CD14-positive monocyte (primary cell): ENCODE results near the gene SCAPER. TPM values are rescaled to one million over a fixed set of nuclear protein-coding genes. Genes with fewer than 3 reads are reported as not detected.

Source experiments
- DNase-seq, 3 donors: peaks; one replicate each; pipeline ENCODE4 v3.0.0-alpha.2; 2011 to 2022
- H2AFZ ChIP-seq: 2 replicates; pipeline ENCODE4 v1.6.0; 2012; ENCODE audit warnings: mild to moderate bottlenecking, low read depth, low read length, inconsistent platforms; ENCODE audit not compliant: insufficient read depth, poor library complexity, severe bottlenecking
- H3K27ac ChIP-seq, 2 donors: 1 replicate in 1 of 2; 2 replicates in 1 of 2; pipeline ENCODE4 v1.5.1; 2012 to 2013; ENCODE audit warnings: low read length in 2 of 2, control low read depth in 1 of 2, inconsistent platforms in 1 of 2, low read depth in 1 of 2, mild to moderate bottlenecking in 1 of 2
- H3K27me3 ChIP-seq, 2 donors: one replicate each; pipeline versions ENCODE4 v1.6.0 to v1.6.1; 2011 to 2013; ENCODE audit warnings: low read length in 2 of 2; ENCODE audit not compliant: control insufficient read depth in 2 of 2, insufficient read depth in 2 of 2
- H3K36me3 ChIP-seq, 2 donors: replicated peaks in 1 of 2; 1 replicate in 1 of 2; 2 replicates in 1 of 2; pipeline versions ENCODE4 v1.5.1 to v1.6.1; 2012 to 2013; ENCODE audit warnings: low read length in 2 of 2, control low read depth in 1 of 2, inconsistent platforms in 1 of 2, mild to moderate bottlenecking in 1 of 2; ENCODE audit not compliant: insufficient read depth in 2 of 2, control insufficient read depth in 1 of 2
- H3K4me1 ChIP-seq, 2 donors: 1 replicate in 1 of 2; 2 replicates in 1 of 2; pipeline versions ENCODE4 v1.5.1 to v1.6.1; 2012 to 2013; ENCODE audit warnings: low read length in 2 of 2, control low read depth in 1 of 2, inconsistent platforms in 1 of 2, mild to moderate bottlenecking in 1 of 2, moderate library complexity in 1 of 2; ENCODE audit not compliant: insufficient read depth in 2 of 2, control insufficient read depth in 1 of 2
- H3K4me2 ChIP-seq: replicated peaks from 2 replicates; pipeline ENCODE3; 2012; ENCODE audit warnings: low read length, moderate library complexity, mild to moderate bottlenecking; ENCODE audit not compliant: poor library complexity, severe bottlenecking; ENCODE audit errors: extremely low read depth
- H3K4me3 ChIP-seq, 3 experiments: fragments of 200-600 bp in 1 of 3; sonication (generic) in 1 of 3; replicated peaks in 1 of 3; 1 replicate in 2 of 3; 2 replicates in 1 of 3; pipeline ENCODE4 v1.5.1; 2011 to 2013; ENCODE audit warnings: low read length in 3 of 3, mild to moderate bottlenecking in 3 of 3, control low read depth in 2 of 3, low read depth in 2 of 3, inconsistent platforms in 1 of 3, moderate library complexity in 1 of 3
- H3K79me2 ChIP-seq: 2 replicates; pipeline ENCODE4 v1.6.0; 2012; ENCODE audit warnings: mild to moderate bottlenecking, control low read depth, inconsistent platforms, low read length, moderate library complexity; ENCODE audit not compliant: insufficient read depth
- H3K9ac ChIP-seq: 2 replicates; pipeline ENCODE4 v1.6.0; 2017; ENCODE audit warnings: low read length, mild to moderate bottlenecking; ENCODE audit not compliant: insufficient read depth, poor library complexity, severe bottlenecking
- H3K9me3 ChIP-seq, 2 donors: replicated peaks in 1 of 2; 1 replicate in 1 of 2; 2 replicates in 1 of 2; pipeline versions ENCODE4 v1.5.1 to v1.6.1; 2012 to 2013; ENCODE audit warnings: low read length in 2 of 2, control low read depth in 1 of 2; ENCODE audit not compliant: control insufficient read depth in 1 of 2, insufficient read depth in 1 of 2
- H4K20me1 ChIP-seq: 2 replicates; pipeline ENCODE4 v1.6.0; 2012; ENCODE audit warnings: mild to moderate bottlenecking, low read length, control low read depth, moderate library complexity; ENCODE audit not compliant: insufficient read depth
- H3K27ac Mint-ChIP-seq, 7 donors: one replicate each; pipeline ENCODE4 v1.8.0; 2020; ENCODE audit warnings: mild to moderate bottlenecking in 7 of 7, mixed read lengths in 7 of 7, moderate library complexity in 6 of 7, inconsistent platforms in 2 of 7
- H3K27me3 Mint-ChIP-seq, 3 donors: one replicate each; pipeline ENCODE4 v1.8.0; 2021 to 2022; ENCODE audit warnings: low read depth in 3 of 3, mild to moderate bottlenecking in 3 of 3, mixed read lengths in 3 of 3, moderate library complexity in 3 of 3, inconsistent platforms in 1 of 3
- H3K36me3 Mint-ChIP-seq, 2 donors: one replicate each; pipeline ENCODE4 v1.8.0; 2020; ENCODE audit warnings: mixed read lengths in 2 of 2, inconsistent platforms in 1 of 2, mild to moderate bottlenecking in 1 of 2
- H3K4me1 Mint-ChIP-seq: one replicate; pipeline ENCODE4 v1.8.0; 2020; ENCODE audit warnings: mild to moderate bottlenecking, mixed read lengths
- H3K4me3 Mint-ChIP-seq, 2 donors: one replicate each; pipeline ENCODE4 v1.8.0; 2020; ENCODE audit warnings: mild to moderate bottlenecking in 2 of 2, mixed read lengths in 2 of 2, moderate library complexity in 1 of 2
- H3K9me3 Mint-ChIP-seq, 7 donors: one replicate each; pipeline ENCODE4 v1.8.0; 2020 to 2022; ENCODE audit warnings: mixed read lengths in 7 of 7, mild to moderate bottlenecking in 6 of 7, moderate library complexity in 6 of 7, inconsistent platforms in 2 of 7
- WGBS: methylation state at CpG from one replicate; pipeline ENCODE4 v1.1.5; 2013; ENCODE audit warnings: missing lambda C conversion rate; ENCODE audit not compliant: insufficient coverage; 5-methylcytosine and 5-hydroxymethylcytosine counted together
- intact Hi-C, 2 donors: fragments of 100-400 bp; cut with micrococcal nuclease; formaldehyde crosslinking; loops; one replicate each; pipeline versions ENCODE4 v1.15.0 to v1.15.1; 2023
- polyA plus RNA-seq, 3 donors: library from polyadenylated mRNA; depleted of rRNA in 1 of 3; unstranded in 2 of 3; stranded (reverse) in 1 of 3; fragments of 300-500 nt in 2 of 3; fragments of >200 nt in 1 of 3; fragmentation: Illumina TruSeq in 2 of 3; gene quantifications; 1 replicate in 2 of 3; 2 replicates in 1 of 3; pipeline ENCODE4 v1.2.3, GENCODE V29; 2012 to 2021
- TF ChIP-seq, protein P1 (sequence below): fragments of 200-600 bp; IDR thresholded peaks from one replicate; pipeline ENCODE4 v1.8.0; 2022; ENCODE audit warnings: antibody characterized with exemption, mild to moderate bottlenecking

The SCAPER gene
- polyA plus RNA-seq, 3 donors: 2.5 to 5.4 (median 4.2) TPM

DNA sequence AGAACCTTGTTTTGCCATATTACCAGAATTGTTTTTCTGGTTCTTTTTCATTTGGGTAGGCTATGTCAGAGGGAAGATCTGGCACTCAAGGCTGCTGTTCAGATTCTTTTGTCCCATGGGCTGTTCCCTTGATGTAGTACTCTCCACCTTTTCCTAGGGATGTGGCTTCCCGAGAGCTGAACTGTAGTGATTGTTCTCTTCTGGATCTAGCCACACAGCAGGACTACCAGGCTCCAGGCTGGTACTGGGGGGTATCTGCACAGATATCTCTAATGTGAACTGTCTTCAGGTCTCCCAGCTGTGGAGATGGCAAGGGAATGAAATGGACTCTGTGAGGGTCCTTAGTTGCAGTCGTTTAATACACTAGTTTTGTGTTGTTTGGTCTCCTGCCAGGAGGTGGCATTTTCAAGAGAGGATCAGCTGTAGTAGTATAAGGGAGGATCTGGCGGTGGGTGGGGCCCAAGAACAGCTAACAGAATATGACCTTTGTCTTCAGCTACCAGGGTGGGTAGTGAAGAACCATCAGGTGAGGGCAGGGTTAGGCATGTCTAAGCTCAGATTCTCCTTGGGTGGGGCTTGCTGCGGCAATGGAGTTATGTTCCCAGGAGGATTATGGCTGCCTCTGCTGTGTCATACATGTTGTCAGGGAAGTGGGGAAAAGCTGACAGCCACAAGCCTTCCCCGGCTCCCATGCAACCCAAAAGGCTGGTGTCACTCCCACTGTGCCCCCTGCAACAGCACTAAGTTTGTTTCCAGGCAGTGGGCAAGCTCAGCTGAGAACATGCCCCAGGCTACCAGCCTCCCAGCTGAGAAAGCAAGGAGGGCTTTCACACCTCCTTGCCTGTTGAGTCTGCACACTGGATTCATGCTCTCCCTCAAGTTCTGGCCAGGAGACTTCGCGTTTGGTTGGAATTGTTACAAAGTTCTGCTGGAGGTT, 316.1 kb downstream of the SCAPER start:
- no peaks in the 10 kb centered on the region for H3K79me2 ChIP-seq
- H3K27ac ChIP-seq: no peak overlapping the region
- 100% methylated on average over 6 of the region's 7 CpGs for WGBS
- H3K36me3 ChIP-seq: peaks cover 0 to 5% of the 10 kb centered on the region in 2 donors
- no peak overlapping the region for H3K4me2 ChIP-seq
- no peak overlapping the region for H2AFZ ChIP-seq
- Mint-ChIP-seq H3K27me3 (no peaks in the 10 kb centered on the region), H3K4me1 (no peaks in the 10 kb centered on the region), H3K27ac (no peak overlapping the region), H3K9me3 (peaks cover 0 to 13% (median 4%) of the 10 kb centered on the region in 7 donors), H3K36me3 (peaks cover 10 to 13% of the 10 kb centered on the region in 2 donors), H3K4me3 (no peak overlapping the region)
- H3K9ac ChIP-seq: no peak overlapping the region
- no peaks in the 10 kb centered on the region for H4K20me1 ChIP-seq
- TF ChIP-seq, protein P1, sequence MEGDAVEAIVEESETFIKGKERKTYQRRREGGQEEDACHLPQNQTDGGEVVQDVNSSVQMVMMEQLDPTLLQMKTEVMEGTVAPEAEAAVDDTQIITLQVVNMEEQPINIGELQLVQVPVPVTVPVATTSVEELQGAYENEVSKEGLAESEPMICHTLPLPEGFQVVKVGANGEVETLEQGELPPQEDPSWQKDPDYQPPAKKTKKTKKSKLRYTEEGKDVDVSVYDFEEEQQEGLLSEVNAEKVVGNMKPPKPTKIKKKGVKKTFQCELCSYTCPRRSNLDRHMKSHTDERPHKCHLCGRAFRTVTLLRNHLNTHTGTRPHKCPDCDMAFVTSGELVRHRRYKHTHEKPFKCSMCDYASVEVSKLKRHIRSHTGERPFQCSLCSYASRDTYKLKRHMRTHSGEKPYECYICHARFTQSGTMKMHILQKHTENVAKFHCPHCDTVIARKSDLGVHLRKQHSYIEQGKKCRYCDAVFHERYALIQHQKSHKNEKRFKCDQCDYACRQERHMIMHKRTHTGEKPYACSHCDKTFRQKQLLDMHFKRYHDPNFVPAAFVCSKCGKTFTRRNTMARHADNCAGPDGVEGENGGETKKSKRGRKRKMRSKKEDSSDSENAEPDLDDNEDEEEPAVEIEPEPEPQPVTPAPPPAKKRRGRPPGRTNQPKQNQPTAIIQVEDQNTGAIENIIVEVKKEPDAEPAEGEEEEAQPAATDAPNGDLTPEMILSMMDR: no peak
- H3K4me1 ChIP-seq: no peaks in the 10 kb centered on the region
- H3K27me3 ChIP-seq: no peaks in the 10 kb centered on the region
- peaks cover 0 to 7% of the 10 kb centered on the region in 2 donors for H3K9me3 ChIP-seq
- intact Hi-C loops: no loop called here
- no peak overlapping the region for H3K4me3 ChIP-seq
- DNase-seq: no peak

DNA sequence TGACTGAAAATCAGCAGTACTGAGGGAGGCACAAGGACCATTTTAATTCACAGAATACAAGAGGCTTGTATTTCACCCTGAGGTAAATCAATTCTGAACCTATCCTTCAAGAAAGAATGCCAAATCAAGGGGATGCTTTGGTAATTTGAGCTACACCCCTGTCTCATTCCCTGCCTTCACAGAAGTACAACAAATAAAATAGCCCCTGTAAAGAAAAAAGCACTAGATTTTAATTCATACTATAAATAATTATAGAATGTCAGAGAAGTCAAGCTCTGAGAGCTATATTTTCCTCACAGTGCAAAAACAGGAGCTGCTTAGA, 319.6 kb downstream of the SCAPER start:
- Mint-ChIP-seq H3K27me3 (peaks cover 0 to 1% (median 0%) of the 10 kb centered on the region in 3 donors), H3K9me3 (peaks cover 16 to 26% (median 21%) of the 10 kb centered on the region in 7 donors), H3K4me3 (no peak overlapping the region), H3K4me1 (no peaks in the 10 kb centered on the region), H3K36me3 (peaks cover 12 to 16% of the 10 kb centered on the region in 2 donors), H3K27ac (no peak overlapping the region)
- H3K4me3 ChIP-seq: no peak overlapping the region
- TF ChIP-seq, protein P1: no peak
- H2AFZ ChIP-seq: no peak overlapping the region
- no peak overlapping the region for H3K4me2 ChIP-seq
- no peaks in the 10 kb centered on the region for H4K20me1 ChIP-seq
- no peaks in the 10 kb centered on the region for H3K79me2 ChIP-seq
- DNase-seq: no peak
- no peak overlapping the region for H3K9ac ChIP-seq
- peaks cover 0 to 15% of the 10 kb centered on the region in 2 donors for H3K9me3 ChIP-seq
- peaks cover 0 to 5% of the 10 kb centered on the region in 2 donors for H3K36me3 ChIP-seq
- H3K27ac ChIP-seq: no peak overlapping the region
- H3K27me3 ChIP-seq: no peaks in the 10 kb centered on the region
- no peaks in the 10 kb centered on the region for H3K4me1 ChIP-seq
- intact Hi-C loops: no loop called here
